GM18907 (cell line): ENCODE results near the gene RPS6KA1.
"Not testable (repeated sequence)": the region's sequence is repeated elsewhere in the genome, so short reads cannot be mapped to it uniquely, and the experiment has no call there.

ENCODE experiments used
- ATAC-seq: cut with Tn5 transposase; IDR thresholded peaks from one replicate; pipeline ENCODE4 v1.9.1; 2021; ENCODE audit warnings: mild to moderate bottlenecking, moderate library complexity; ENCODE audit not compliant: unreplicated experiment

RPS6KA1 gene

GRCh38 chr1:26552720-26553119, 23.2 kb downstream of the RPS6KA1 start:
- no peak for ATAC-seq

- no peak for ATAC-seq
These were observed 24.6 kb downstream of the RPS6KA1 start for GRCh38 chr1:26553942-26554682.

DNA sequence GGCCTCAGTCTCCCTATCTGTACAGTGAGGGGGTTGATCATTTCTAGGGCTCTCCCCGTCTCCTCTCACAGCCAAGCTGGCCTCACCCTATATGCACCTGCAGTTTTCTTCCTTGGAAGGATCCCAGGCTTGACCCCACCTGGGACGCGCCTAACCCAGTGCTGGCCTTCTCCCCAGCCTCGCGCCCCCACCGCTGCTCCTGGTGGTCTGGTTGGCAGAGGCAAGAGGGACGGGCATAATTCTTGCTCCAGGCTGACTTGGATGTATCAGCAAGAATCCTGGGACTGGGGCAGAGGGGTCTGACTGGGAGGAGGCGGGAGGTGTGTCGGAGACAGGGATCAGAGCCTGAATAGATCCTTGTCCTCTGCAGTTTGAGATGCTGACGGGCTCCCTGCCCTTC, 25.2 kb downstream of the RPS6KA1 start:
- ATAC-seq = no peak

- no peak for ATAC-seq
These were observed 26.0 kb downstream of the RPS6KA1 start for GRCh38 chr1:26555550-26555981.

DNA sequence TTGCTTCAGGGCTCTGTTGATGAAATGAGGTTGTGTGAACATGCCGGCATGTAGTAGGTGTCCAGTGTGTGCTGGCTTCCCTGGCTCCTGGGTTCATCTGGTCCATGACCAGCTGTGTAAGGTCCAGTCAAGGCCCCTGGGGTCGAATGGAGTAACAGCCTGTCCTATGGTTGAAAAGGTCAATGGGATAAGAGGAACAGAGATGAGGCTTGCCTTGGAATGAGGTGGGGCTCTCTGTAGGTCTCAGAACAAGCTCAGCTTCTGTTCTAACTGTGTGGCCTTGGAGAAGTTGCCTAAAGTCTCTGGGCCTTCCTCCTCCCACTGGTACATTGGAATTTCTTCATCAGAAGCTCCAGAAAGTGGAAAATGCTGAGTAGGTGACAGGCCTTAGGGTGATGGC, 26.6 kb downstream of the RPS6KA1 start:
- no peak for ATAC-seq

- no peak for ATAC-seq
These were observed 27.4 kb downstream of the RPS6KA1 start for GRCh38 chr1:26557008-26557407.

DNA sequence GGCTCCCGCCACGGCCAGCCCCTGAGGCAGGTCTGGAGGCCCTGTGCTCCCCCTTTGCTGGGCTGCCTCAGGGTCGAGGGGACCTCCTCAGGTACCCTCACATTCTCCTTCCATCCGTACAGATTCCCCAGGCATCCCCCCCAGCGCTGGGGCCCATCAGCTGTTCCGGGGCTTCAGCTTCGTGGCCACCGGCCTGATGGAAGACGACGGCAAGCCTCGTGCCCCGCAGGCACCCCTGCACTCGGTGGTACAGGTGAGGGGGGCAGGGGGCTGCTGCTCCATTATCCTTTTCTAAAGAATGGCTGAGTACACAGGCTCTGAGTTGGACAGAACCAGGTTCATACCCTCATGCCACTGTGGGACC, 29.1 kb downstream of the RPS6KA1 start:
- no peak for ATAC-seq

- ATAC-seq = no peak
These were observed 30.8 kb downstream of the RPS6KA1 start for GRCh38 chr1:26560403-26560780.

DNA sequence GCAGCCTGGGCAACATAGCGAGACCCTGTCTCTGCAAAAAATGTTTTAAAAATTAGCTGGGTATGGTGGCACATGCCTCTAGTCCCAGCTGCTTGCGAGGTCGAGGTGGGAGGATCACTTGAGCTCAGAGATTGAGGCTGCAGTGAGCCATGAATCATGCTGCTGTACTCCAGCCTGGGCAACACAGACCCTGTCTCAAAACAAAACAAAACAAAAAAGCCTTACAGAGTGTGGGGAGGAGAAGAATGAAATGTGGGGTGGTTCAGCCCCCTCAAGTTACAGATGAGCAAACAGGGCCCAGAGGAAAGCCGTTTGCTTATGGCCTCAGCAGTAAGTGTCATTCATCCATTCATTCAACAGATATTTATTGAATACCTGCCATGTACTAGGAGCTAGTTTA, 40.7 kb downstream of the RPS6KA1 start:
- ATAC-seq = no peak

GRCh38 chr1:26571381-26571780, 41.8 kb downstream of the RPS6KA1 start:
- no peak for ATAC-seq

GRCh38 chr1:26574018-26574417, 44.5 kb downstream of the RPS6KA1 start:
- no peak for ATAC-seq

DNA sequence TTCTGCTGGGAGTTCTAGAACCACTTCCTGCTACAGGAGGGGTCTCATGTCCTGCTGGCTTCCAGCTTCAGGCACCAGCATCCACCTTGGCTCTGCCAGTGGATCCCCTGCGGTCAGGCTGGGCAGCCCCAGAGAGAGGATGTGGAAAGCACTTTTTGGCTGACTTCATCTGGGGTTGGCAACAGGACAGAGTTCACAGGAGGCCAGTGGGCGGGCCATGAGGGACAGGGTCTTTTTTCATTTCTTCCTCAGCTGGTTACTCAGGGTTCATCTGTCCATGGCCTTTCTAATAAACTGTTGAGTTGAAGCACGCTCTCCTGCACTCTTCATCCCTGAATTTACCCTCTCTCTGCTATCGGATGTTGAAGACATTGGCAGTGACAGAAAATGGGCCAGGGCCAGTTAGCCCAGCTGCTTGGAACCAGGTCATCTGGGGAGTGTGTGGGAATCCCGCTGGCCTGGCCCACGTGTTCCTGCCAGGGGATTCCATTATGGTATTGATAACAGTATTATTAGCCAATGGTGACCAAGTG, 45.2 kb downstream of the RPS6KA1 start:
- ATAC-seq = no peak

DNA sequence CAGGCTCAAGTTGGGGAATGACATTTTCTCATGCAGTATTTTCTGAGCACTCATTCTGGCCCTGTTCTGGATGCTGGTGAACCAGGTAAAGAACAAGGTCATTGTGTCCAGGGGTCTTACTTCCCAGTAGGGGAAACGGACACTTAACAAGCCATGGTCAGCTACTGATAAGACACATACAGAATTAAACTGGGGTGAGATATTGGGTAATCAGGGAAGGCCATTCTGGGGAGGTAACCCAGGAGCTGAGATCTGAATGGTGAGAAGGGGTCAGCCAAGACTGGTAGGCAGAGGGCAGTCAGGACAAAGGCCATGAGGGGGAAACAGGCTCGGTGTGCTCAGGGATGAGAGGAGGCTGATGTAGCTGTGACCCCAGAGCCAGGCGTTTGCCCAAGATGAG, 45.8 kb downstream of the RPS6KA1 start:
- ATAC-seq = no peak

- no peak for ATAC-seq
These were observed 48.6 kb downstream of the RPS6KA1 start for GRCh38 chr1:26578167-26578566.

GRCh38 chr1:26579681-26580111, 50.1 kb downstream of the RPS6KA1 start:
- no peak for ATAC-seq

DNA sequence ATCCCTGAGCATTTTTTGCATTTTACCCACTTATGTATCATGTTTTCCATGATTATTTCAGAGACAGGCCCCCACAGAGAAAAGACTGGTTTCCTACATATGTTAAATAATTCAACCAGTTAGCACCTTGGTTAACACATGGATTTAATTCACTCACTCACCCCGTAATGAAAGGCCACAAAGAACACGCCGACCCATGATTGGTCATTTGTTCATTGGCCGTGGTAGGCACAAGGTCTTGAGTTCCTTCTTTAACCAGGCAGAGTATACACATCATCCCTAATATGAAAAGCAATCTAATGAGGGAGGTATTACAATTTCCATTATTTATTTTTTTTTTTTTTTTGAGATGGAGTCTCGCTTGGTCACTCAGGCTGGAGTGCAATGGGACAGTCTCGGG, 50.6 kb downstream of the RPS6KA1 start:
- ATAC-seq = no peak

GRCh38 chr1:26581287-26581651, 51.7 kb downstream of the RPS6KA1 start:
- ATAC-seq = no peak

- no peak for ATAC-seq
These were observed 52.7 kb downstream of the RPS6KA1 start for GRCh38 chr1:26582053-26582835.

- ATAC-seq = no peak
These were observed 53.4 kb downstream of the RPS6KA1 start for GRCh38 chr1:26582836-26583460.

GRCh38 chr1:26583646-26584485, 54.3 kb downstream of the RPS6KA1 start:
- no peak for ATAC-seq

DNA sequence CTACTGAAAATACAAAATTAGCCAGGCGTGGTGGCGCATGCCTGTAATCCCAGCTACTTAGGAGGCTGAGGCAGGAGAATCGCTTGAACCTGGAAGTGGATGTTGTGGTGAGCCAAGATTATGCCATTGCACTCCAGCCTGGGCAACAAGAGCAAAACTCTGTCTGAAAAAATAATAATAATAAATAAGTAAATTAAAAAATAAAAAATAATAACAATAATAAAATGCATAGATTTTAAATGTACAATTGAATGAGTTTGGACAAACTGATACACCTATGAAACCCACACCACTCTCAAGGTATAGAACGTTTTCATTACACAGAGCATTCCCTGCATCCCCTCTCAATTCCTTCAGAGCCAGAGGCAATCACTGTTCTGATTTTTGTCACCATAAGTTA, 55.0 kb downstream of the RPS6KA1 start:
- not testable (repeated sequence) for ATAC-seq
